ENCODE data around the gene LPGAT1. TPM values are rescaled to one million over a fixed set of nuclear protein-coding genes. Genes with fewer than 3 reads are reported as not detected.

The LPGAT1 gene
- total RNA-seq, 1 experiment from 2014 or later, result 46.0 TPM

GRCh38 chr1:211714154-211714553 is 116.4 kb downstream of the LPGAT1 start:
- intact Hi-C loops (cut with micrococcal nuclease; ENCODE audit: unreplicated experiment), result no loop called here
- Histone ChIP-seq H3K36me3 (ENCODE audit: low read depth) (no peaks in the 10 kb centered on the region), H3K4me3 (no peak overlapping the region), H3F3A (ENCODE audit: insufficient read depth, low read depth) (no peaks in the 10 kb centered on the region), H3K4me1 (replicated peaks; ENCODE audit: insufficient read depth) (no peaks in the 10 kb centered on the region), H3K27me3 (ENCODE audit: insufficient read depth, low read depth) (no peaks in the 10 kb centered on the region), H3K9me3 (ENCODE audit: insufficient read depth, low read depth) (no peaks in the 10 kb centered on the region), H3K9me2 (ENCODE audit: insufficient read depth) (no peaks in the 10 kb centered on the region), H3K27ac (no peak overlapping the region), H2AFZ (no peak overlapping the region), H3K4me2 (no peak overlapping the region), H4K20me1 (ENCODE audit: insufficient read depth) (no peaks in the 10 kb centered on the region), H3K79me2 (ENCODE audit: low read depth) (no peaks in the 10 kb centered on the region)
- BruUV-seq (replicated peaks), result no TSS peak
- POLR2A ChIA-PET (ENCODE audit: unreplicated experiment), result no interaction called here
- DNase-seq, result no peak
- no peak for TF ChIP-seq EZH2 (IDR thresholded peaks at IDR 0.05; ENCODE audit: low read depth)
- no peak for TF ChIP-seq CTCF (conservative IDR thresholded peaks at IDR 0.05)
- CTCF ChIA-PET, result no interaction called here

DNA sequence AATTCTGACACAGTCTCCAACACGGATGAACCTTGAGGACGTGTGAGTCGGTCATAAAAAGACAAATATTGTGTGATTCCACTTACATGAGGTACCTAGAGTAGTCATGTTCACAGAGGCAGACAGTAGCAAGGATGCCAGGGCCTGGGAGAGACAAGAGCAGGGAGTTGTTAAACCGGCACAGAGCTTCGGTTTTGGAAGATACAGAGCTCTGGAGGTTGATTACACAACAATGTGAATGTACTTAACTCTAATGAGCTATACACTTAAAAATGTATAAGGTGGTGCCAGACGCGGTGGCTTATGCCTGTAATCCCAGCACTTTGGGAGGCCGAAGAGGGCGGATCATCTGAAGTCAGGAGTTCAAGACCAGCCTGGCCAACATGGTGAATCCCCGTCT is 117.3 kb downstream of the LPGAT1 start:
- H3K27ac ChIP-seq, result no peak overlapping the region
- no peak overlapping the region for H2AFZ ChIP-seq

GRCh38 chr1:211711315-211711705 is 119.3 kb downstream of the LPGAT1 start:
- Histone ChIP-seq H3K27ac (no peak overlapping the region), H3K4me3 (no peak overlapping the region), H3K79me2 (ENCODE audit: low read depth) (no peaks in the 10 kb centered on the region), H3K4me2 (no peak overlapping the region), H3K27me3 (ENCODE audit: insufficient read depth, low read depth) (no peaks in the 10 kb centered on the region), H2AFZ (no peak overlapping the region), H3F3A (ENCODE audit: insufficient read depth, low read depth) (no peaks in the 10 kb centered on the region), H3K4me1 (replicated peaks; ENCODE audit: insufficient read depth) (peaks cover 3% of the 10 kb centered on the region; the same call in 1 of the 2 replicates), H3K9me3 (ENCODE audit: insufficient read depth, low read depth) (no peaks in the 10 kb centered on the region), H3K9me2 (ENCODE audit: insufficient read depth) (no peaks in the 10 kb centered on the region), H3K36me3 (ENCODE audit: low read depth) (no peaks in the 10 kb centered on the region), H4K20me1 (ENCODE audit: insufficient read depth) (no peaks in the 10 kb centered on the region)
- no peak for DNase-seq
- BruUV-seq (replicated peaks), result no TSS peak
- no peak for TF ChIP-seq EZH2 (IDR thresholded peaks at IDR 0.05; ENCODE audit: low read depth)
- CTCF ChIA-PET, result no interaction called here
- intact Hi-C loops (cut with micrococcal nuclease; ENCODE audit: unreplicated experiment), result no loop called here
- POLR2A ChIA-PET (ENCODE audit: unreplicated experiment), result no interaction called here

More for the DNA sequence above, 117.3 kb downstream of the LPGAT1 start:
- intact Hi-C loops (cut with micrococcal nuclease; ENCODE audit: unreplicated experiment), result no loop called here
- Histone ChIP-seq H3K36me3 (ENCODE audit: low read depth) (no peaks in the 10 kb centered on the region), H3K4me3 (no peak overlapping the region), H3K4me1 (replicated peaks; ENCODE audit: insufficient read depth) (no peaks in the 10 kb centered on the region), H3K27me3 (ENCODE audit: insufficient read depth, low read depth) (no peaks in the 10 kb centered on the region), H3K79me2 (ENCODE audit: low read depth) (no peaks in the 10 kb centered on the region), H4K20me1 (ENCODE audit: insufficient read depth) (no peaks in the 10 kb centered on the region), H3F3A (ENCODE audit: insufficient read depth, low read depth) (no peaks in the 10 kb centered on the region), H3K9me3 (ENCODE audit: insufficient read depth, low read depth) (no peaks in the 10 kb centered on the region), H3K9me2 (ENCODE audit: insufficient read depth) (no peaks in the 10 kb centered on the region), H3K4me2 (no peak overlapping the region)
- ChIA-PET POLR2A (ENCODE audit: unreplicated experiment) (no interaction called here), CTCF (interaction anchor here (0.6 to 0.7 kb wide), 3 partner anchors 26 to 418 kb away, joined by 3 to 5 read pairs (median 3); no protein-coding TSS in a partner anchor)
- DNase-seq, result no peak
- BruUV-seq (replicated peaks), result no TSS peak
- TF ChIP-seq EZH2 (IDR thresholded peaks at IDR 0.05; ENCODE audit: low read depth) (no peak), CTCF (conservative IDR thresholded peaks at IDR 0.05) (no peak)

Data from PC-9 (cell line).